Esophagus muscularis mucosa (tissue), 3 donors: ENCODE data around the gene CLP1.

Source experiments
- CTCF ChIP-seq, 3 experiments: fragments of 200-600 bp in 2 of 3; fragments of 450-650 bp in 1 of 3; sonication (generic) in 2 of 3; IDR thresholded peaks; one replicate each; pipeline ENCODE4 v1.5.1; 2017 to 2019; ENCODE audit warnings: antibody characterized with exemption in 3 of 3, mild to moderate bottlenecking in 2 of 3, moderate library complexity in 1 of 3
- POLR2A ChIP-seq: fragments of 450-650 bp; IDR thresholded peaks from one replicate; pipeline ENCODE4 v1.6.1; 2017; ENCODE audit warnings: antibody characterized with exemption, moderate library complexity, mild to moderate bottlenecking, low read depth
- POLR2AphosphoS5 ChIP-seq, 2 donors: sonication (generic); formaldehyde crosslinking; IDR thresholded peaks; one replicate each; pipeline ENCODE4 v1.6.1; 2017; ENCODE audit warnings: antibody characterized with exemption in 2 of 2

- TF ChIP-seq CTCF (IDR thresholded peaks at IDR 0.05), result peak; percentile 76 to 93 (median 82)
- no peak for TF ChIP-seq POLR2A
- no peak for TF ChIP-seq POLR2AphosphoS5 (IDR thresholded peaks at IDR 0.05)
Measured at GRCh38 chr11:57644748-57645688, 12.5 kb upstream of the CLP1 start.
